Measurements from ENCODE around the gene CD244.
"Not testable (repeated sequence)": the region's sequence is repeated elsewhere in the genome, so short reads cannot be mapped to it uniquely, and the experiment has no call there.

The CD244 gene

DNA sequence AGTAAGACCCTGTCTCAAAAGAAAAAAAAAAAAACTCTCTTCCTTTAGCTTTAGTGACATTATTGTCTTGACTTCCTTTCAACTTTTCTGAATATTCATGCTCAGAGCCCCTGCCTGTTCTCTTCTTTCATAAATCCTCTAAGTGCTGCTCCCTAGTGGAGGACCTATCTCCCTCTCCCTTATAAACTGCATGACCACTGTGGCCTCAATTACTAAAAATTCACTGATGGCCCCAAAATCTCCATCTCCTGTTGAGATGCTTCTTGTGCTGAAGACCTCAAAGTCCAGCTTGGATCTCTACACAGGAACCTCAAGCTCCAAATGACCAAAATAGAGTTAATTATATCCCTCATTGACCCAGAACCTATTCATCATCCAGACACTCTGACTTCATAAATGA, 14.5 kb upstream of the CD244 start:
- DNase-seq = peak; percentile 42

DNA sequence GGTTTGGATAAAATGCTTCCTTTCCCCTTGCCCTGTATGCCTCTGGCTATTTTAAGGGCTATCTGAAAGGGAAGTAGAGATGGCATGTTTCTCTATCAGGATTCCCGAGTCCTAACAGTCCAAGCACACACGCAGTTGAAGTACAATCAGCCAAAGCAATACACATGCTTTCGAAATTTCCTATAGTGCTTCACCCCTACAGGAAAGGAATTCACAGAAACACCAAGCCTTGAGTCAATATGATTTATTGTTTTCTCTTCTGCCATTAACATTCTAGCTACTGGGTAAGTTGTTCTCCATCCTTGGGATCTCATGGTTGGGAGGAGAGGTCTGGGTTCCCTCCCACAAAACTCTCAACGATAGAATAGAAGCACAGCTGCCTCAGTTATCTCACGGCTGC, 13.6 kb upstream of the CD244 start:
- no peak for DNase-seq

GRCh38 chr1:160875591-160875990, 12.9 kb upstream of the CD244 start:
- DNase-seq = not testable (repeated sequence)

DNA sequence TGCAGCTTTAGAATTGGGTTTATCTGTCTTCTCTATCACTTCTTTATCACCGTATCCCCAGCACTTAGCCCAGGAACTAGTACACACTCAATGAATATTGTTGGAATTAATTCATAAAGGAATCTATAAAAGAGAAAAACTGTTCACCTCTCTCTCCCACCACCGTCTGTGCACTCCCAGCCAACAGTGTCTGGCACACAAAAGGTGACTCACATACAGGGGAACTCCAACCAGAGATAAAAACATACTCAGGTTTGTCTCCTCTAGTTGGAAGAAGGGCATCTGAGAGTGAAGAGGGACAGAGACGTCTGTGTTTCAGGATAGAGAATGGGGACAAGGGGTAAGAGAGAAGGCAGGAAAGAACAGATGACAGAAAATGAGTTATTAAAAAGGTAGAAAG, 12.2 kb upstream of the CD244 start:
- DNase-seq = no peak

GRCh38 chr1:160868141-160868540, 5.5 kb upstream of the CD244 start:
- no peak for DNase-seq

DNA sequence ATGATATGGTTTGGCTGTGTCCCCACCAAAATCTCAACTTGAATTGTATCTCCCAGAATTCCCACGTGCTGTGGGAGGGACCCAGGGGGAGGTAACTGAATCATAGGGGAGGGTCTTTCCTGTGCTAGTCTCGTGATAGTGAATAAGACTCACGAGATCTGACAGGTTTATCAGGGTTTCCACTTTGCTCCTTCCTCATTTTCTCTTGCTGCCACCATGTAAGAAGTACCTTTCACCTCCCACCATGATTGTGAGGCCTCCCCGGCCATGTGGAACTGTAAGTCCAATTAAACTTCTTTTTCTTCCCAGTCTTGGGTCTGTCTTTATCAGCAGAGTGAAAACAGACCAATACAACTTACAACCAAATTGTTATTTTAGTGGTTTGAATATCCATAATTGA, 5.0 kb upstream of the CD244 start:
- DNase-seq = not testable (repeated sequence)

DNA sequence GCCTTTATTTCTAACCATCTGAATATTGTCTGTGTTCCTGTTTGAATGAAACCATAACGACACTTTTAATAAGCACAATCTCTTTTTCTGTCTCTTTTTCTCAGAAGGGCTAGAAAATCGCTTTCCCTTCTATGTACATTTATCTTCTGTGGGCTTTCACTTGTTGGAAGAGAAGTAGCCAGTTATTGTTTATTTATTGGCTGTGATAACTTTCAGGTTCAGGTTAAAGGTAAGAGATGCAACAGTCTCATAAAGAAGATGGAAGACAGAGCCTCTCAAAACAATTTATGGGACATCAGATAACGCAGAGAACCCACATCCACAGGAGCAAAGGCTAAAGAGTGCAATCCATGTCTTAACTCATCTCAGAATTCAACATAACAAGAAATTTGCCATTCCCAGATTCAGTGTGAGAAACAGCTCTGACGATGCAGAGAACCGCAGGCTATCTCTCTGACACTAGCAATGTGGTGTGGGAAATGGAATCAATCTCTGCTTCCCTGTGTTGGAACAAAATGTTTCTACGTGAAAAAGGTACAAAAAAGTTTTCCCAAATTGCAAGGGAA, 4.1 kb upstream of the CD244 start:
- no peak for DNase-seq

DNA sequence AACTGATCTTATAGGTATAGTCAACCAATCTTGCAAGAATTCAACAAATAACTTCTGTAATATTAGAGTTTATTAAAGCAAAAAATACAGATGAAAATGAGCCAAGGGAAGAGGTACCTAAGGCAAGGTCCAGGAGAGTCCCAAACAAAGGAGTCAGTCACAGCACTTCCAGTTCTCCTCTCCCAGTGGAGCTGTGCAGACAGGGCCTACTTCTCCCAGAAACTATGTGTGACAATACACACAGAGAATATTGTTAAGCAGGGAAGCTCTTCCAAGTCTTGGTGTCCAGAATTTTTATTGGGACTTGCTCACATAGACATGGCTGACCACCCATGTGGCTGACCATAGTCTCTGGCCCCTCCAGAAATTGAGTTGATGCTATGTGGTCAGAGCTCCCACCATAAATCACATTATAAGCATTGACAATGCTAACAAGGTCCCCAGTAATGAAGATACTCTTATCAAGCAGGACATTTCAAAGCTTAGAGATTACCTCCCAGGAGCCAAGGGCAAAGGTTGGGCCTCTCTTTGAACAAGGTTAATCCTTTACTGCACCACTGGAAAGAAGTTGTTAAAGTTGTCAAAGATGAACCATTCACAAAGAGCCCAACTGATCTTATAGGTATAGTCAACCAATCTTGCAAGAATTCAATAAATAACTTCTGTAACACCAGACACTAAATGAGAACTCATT, 3.5 kb upstream of the CD244 start:
- no peak for DNase-seq

DNA sequence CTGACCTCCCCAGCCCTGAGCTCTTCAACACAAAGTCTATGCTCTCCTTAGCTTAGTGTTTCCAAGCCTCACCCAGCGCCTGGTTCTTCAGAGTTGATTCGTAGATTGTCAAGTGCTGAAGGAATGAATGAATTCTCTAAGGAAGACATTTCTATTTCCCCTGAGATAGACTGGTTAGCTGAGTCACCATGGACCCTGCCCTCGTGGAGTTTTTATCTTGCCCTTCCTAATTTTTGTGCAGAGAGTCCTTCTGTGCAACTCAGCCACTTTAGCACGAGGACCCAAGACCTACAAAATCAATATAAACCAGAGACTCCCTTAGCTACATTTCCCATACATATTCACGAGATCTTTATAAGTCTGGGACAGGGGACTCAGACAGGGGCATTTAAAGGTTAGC, 2.6 kb upstream of the CD244 start:
- no peak for DNase-seq

DNA sequence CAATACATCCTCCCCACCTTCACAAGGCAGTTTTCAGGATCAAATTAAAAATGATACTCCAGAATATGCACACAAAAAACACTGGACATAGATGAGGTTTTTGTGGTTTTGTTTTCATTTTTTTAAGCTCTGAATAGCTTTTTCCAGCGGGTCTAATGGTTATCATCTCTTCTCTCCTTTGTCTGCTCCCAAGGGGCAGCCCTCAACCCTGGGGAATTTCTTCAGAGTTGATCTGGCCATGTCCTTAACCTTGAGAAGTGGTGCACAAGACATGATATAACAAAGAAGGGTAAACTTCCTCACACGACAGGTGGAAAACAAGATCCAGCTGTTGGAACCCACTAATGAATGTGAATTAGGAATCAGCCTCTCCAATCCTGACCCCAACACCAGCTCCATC, 1.5 kb upstream of the CD244 start:
- DNase-seq = no peak

GRCh38 chr1:160863774-160864131, 1.1 kb upstream of the CD244 start:
- DNase-seq = no peak

DNA sequence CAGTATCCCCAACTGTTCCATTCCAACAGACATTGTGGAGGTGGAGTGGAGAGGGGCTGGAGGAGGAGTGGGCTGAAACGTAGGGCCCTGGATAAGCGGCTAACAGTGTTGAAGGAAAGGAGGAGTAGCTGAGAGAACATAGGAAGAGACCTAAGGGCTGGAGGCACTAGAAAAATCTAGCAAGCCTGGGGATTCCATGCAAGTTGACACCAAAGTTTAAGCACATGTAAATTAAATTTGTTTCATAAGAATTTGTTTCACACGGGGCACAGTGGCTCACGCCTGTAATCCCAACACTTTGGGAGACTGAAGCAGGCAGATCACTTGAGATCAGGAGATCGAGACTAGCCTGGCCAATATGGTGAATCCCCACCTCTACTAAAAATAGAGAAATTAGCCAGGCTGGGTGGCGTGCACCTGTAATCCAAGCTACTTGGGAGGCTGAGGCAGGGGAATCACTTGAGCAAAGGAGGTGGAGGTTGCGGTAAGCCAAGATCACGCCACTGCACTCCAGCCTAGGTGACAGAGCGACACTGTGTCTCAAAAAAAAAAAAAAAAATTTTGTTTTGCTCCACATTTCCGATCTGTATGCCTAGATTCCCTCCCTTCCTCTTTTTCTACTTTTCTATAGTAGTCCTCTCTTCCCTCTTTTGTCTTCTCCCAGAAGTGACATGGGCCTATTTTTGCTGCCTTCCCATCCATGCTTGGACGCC, 530 bp upstream of the CD244 start:
- no peak for DNase-seq

DNA sequence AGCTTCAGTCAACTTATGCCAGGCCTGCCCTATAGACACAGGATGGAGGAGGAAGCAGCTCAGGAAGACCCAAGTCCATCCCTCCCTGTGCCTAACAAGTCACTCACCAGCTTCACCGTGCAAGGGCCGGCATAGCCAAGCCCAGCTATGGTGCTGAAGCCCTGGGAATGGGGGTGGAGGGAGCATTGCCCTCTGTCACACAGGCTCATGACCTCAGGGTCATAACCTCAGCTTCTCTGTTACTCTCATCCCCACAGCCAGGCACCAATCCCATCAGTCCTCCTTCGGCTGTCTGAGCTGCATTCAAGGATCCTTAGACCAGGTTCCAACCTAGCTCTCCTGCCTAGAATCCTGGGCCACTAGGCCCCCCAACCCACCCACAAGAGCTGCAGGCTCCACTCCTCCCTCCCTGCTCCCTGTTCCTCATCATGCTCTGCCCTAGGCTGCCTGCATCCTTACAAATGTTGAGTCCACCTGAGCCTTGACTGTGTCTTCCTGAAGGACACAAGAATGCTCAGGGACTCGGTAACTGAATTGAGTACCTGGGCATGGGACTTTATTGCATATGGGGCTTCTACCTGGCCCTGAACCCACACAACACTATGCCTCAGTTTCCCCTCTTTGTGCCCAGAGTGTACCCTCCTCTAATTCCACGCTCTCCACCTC, 1.7 kb downstream of the CD244 start:
- no peak for DNase-seq

DNA sequence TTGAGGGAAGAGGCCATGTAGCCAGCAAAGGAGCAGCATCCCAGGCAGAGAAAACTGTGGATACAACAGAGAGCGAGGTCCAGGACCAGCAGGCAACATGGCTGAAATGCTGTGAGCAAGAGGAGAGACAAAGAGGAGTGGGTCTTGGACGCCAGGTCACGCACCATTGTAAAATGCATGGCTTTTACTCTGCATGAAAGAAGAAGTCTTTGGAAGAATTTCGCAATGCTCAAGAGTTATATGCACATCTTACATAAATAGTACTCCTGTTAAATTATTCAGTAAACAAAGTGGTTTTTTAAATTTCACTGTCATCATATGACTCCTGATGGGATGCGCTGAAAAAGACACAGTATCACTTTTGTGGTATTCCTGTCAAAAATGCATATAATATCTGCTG, 3.5 kb downstream of the CD244 start:
- DNase-seq = no peak

DNA sequence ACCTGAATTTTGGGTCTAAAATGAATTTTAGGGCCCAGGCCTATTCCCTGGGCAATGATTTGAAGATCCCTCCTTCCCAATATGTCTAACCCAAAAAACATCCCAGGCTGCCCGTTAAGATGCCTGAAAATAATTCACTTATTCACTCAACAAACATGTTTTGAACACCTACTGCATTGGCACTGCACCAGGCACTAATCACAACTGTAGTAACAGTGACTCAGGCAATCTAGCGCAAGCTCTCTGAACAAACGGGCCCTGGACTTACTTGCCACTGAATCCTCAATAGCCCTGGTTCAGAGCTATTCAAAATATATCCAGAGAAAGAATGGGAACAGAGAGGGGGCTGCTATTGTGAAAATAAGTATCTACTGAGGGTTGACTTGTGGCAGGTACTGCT, 4.2 kb downstream of the CD244 start:
- no peak for DNase-seq

DNA sequence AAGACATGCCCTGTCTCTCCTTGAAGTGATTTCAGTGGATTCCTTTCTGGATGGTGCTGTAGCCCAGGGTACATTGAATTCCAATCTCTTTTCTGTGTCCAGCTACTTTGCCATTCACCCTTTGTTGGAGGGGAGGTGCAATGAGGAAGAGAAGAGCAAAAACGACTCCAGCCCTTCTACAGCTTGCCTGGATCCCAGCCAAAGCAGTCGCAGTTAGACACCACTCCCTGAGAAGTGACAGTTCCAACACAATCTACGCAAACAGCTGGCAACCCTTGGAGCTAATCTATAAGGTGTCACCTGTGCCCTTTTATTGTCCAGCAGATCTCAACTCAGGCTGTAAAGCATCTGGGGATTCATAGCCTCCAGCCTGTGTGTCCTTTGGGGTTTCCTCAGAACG, 4.6 kb downstream of the CD244 start:
- DNase-seq = no peak

GRCh38 chr1:160855181-160855981, 7.3 kb downstream of the CD244 start:
- DNase-seq = no peak

- no peak for DNase-seq
These were observed 8.9 kb downstream of the CD244 start for GRCh38 chr1:160853754-160854153.

- no peak for DNase-seq
These were observed 9.7 kb downstream of the CD244 start for GRCh38 chr1:160853014-160853413.

- no peak for DNase-seq
These were observed 11.7 kb downstream of the CD244 start for GRCh38 chr1:160850993-160851392.

GRCh38 chr1:160850541-160850940, 12.1 kb downstream of the CD244 start:
- DNase-seq = no peak

- no peak for DNase-seq
These were observed 16.4 kb downstream of the CD244 start for GRCh38 chr1:160846281-160846680.
